Caco-2 (cell line): ENCODE measurements around the gene ESPL1. TPM values are rescaled to one million over a fixed set of nuclear protein-coding genes. Genes with fewer than 3 reads are reported as not detected.

Experiments used
- BruUV-seq: library from RNA; stranded (reverse); fragments of 400-500 nt; replicated peaks from 2 replicates; lab custom pipeline; 2021; lab: Mats Ljungman, UMichigan
- CTCF ChIA-PET: fragments of 300-600 bp; sonication (Branson Sonifier 250); formaldehyde crosslinking; loops from one replicate; lab custom pipeline; 2022; ENCODE audit warnings: antibody characterized with exemption; lab: Charles Lee
- POLR2A ChIA-PET: fragments of 300-600 bp; sonication (Branson Sonifier 250); formaldehyde crosslinking; loops from one replicate; lab custom pipeline; 2022; ENCODE audit warnings: antibody characterized with exemption; lab: Charles Lee
- DNase-seq, 2 experiments: peaks; one replicate each; pipeline versions ENCODE4 v3.0.0 to v3.0.0-alpha.2; 2020 to 2022
- H3K27me3 ChIP-seq: replicated peaks from 2 replicates; pipeline ENCODE4 v1.6.0; 2011; ENCODE audit warnings: low read length; ENCODE audit not compliant: control insufficient read depth, insufficient read depth
- H3K36me3 ChIP-seq: 2 replicates; pipeline ENCODE4 v1.5.1; 2011; ENCODE audit warnings: low read length; ENCODE audit not compliant: control insufficient read depth, insufficient read depth
- H3K4me1 ChIP-seq: fragments of 250-450 bp; sonication (Bioruptor Pico); 2 replicates; pipeline ENCODE4 v1.5.1; 2020; ENCODE audit warnings: mild to moderate bottlenecking
- H3K4me3 ChIP-seq: 2 replicates; pipeline ENCODE4 v1.5.1; 2011; ENCODE audit warnings: low read depth, mild to moderate bottlenecking, control low read depth, low read length
- H3K9me3 ChIP-seq: fragments of 250-450 bp; sonication (Bioruptor Pico); 2 replicates; pipeline ENCODE4 v1.5.1; 2020; ENCODE audit warnings: mild to moderate bottlenecking, moderate library complexity
- H3K27ac Mint-ChIP-seq: one replicate; pipeline ENCODE4 v1.8.0; 2022; ENCODE audit warnings: mixed read lengths; ENCODE audit not compliant: unreplicated experiment
- H3K27me3 Mint-ChIP-seq: one replicate; pipeline ENCODE4 v1.8.0; 2022; ENCODE audit warnings: mixed read lengths; ENCODE audit not compliant: insufficient read depth, unreplicated experiment
- H3K36me3 Mint-ChIP-seq: one replicate; pipeline ENCODE4 v1.8.0; 2022; ENCODE audit warnings: mild to moderate bottlenecking, mixed read lengths; ENCODE audit not compliant: insufficient read depth, unreplicated experiment
- H3K4me1 Mint-ChIP-seq: one replicate; pipeline ENCODE4 v1.8.0; 2022; ENCODE audit warnings: low read depth, mixed read lengths; ENCODE audit not compliant: unreplicated experiment
- H3K4me3 Mint-ChIP-seq: one replicate; pipeline ENCODE4 v1.8.0; 2022; ENCODE audit warnings: mild to moderate bottlenecking, moderate library complexity, mixed read lengths; ENCODE audit not compliant: unreplicated experiment
- H3K9me3 Mint-ChIP-seq: one replicate; pipeline ENCODE4 v1.8.0; 2022; ENCODE audit warnings: mixed read lengths; ENCODE audit not compliant: unreplicated experiment
- intact Hi-C: fragments of 100-400 bp; cut with micrococcal nuclease; formaldehyde crosslinking; loops from one replicate; pipeline ENCODE4 v1.10.0; 2022; ENCODE audit not compliant: unreplicated experiment
- total RNA-seq: library from RNA; stranded (reverse); gene quantifications from 2 replicates; pipeline ENCODE4 v1.2.3, GENCODE V29; 2022
- TF ChIP-seq, protein P1 (sequence below), 2 experiments: fragments of 200-600 bp in 1 of 2; IDR thresholded peaks; 1 replicate in 1 of 2; 2 replicates in 1 of 2; pipeline versions ENCODE4 v1.5.1 to v1.8.0; 2011 to 2022; ENCODE audit warnings: antibody characterized with exemption in 1 of 2, control low read depth in 1 of 2, inconsistent platforms in 1 of 2, low read depth in 1 of 2, low read length in 1 of 2, mild to moderate bottlenecking in 1 of 2, moderate library complexity in 1 of 2; ENCODE audit not compliant: insufficient read depth in 1 of 2, severe bottlenecking in 1 of 2, unreplicated experiment in 1 of 2

Gene ESPL1
- total RNA-seq, 1 experiment from 2014 or later: 32.3 TPM

GRCh38 chr12:53235742-53236442 lies 32.2 kb upstream of the ESPL1 start:
- Mint-ChIP-seq H3K27me3 (no peaks in the 10 kb centered on the region), H3K27ac (no peak overlapping the region), H3K36me3 (no peaks in the 10 kb centered on the region), H3K9me3 (no peaks in the 10 kb centered on the region), H3K4me3 (no peak overlapping the region), H3K4me1 (peaks cover 15% of the 10 kb centered on the region)
- Histone ChIP-seq H3K4me1 (peaks cover 12% of the 10 kb centered on the region), H3K36me3 (no peaks in the 10 kb centered on the region), H3K27me3 (no peaks in the 10 kb centered on the region), H3K4me3 (no peak overlapping the region), H3K9me3 (no peaks in the 10 kb centered on the region)
- TF ChIP-seq, protein P1, sequence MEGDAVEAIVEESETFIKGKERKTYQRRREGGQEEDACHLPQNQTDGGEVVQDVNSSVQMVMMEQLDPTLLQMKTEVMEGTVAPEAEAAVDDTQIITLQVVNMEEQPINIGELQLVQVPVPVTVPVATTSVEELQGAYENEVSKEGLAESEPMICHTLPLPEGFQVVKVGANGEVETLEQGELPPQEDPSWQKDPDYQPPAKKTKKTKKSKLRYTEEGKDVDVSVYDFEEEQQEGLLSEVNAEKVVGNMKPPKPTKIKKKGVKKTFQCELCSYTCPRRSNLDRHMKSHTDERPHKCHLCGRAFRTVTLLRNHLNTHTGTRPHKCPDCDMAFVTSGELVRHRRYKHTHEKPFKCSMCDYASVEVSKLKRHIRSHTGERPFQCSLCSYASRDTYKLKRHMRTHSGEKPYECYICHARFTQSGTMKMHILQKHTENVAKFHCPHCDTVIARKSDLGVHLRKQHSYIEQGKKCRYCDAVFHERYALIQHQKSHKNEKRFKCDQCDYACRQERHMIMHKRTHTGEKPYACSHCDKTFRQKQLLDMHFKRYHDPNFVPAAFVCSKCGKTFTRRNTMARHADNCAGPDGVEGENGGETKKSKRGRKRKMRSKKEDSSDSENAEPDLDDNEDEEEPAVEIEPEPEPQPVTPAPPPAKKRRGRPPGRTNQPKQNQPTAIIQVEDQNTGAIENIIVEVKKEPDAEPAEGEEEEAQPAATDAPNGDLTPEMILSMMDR (IDR thresholded peaks at IDR 0.05; ENCODE audit: insufficient read depth in 1 of 2, low read depth in 1 of 2, low read length in 1 of 2, severe bottlenecking in 1 of 2, unreplicated experiment in 1 of 2): no peak
- intact Hi-C loops: no loop called here
- BruUV-seq: no TSS peak
- ChIA-PET CTCF (no interaction called here), POLR2A (no interaction called here)
- DNase-seq: no peak

GRCh38 chr12:53236443-53237111 lies 31.5 kb upstream of the ESPL1 start:
- no peaks in the 10 kb centered on the region for H3K27me3 ChIP-seq
- no peaks in the 10 kb centered on the region for H3K9me3 ChIP-seq
- DNase-seq: no peak
- H3K27me3 Mint-ChIP-seq: no peaks in the 10 kb centered on the region
- no peaks in the 10 kb centered on the region for H3K36me3 ChIP-seq
- H3K9me3 Mint-ChIP-seq: no peaks in the 10 kb centered on the region
- POLR2A ChIA-PET: no interaction called here
- H3K4me3 Mint-ChIP-seq: no peak overlapping the region
- H3K27ac Mint-ChIP-seq: no peak overlapping the region
- intact Hi-C loops: no loop called here
- peaks cover 15% of the 10 kb centered on the region for H3K4me1 Mint-ChIP-seq
- peaks cover 7% of the 10 kb centered on the region for H3K4me1 ChIP-seq
- no peaks in the 10 kb centered on the region for H3K36me3 Mint-ChIP-seq
- TF ChIP-seq, protein P1 (IDR thresholded peaks at IDR 0.05; ENCODE audit: insufficient read depth in 1 of 2, low read depth in 1 of 2, low read length in 1 of 2, severe bottlenecking in 1 of 2, unreplicated experiment in 1 of 2): no peak
- no TSS peak for BruUV-seq
- CTCF ChIA-PET: no interaction called here
- H3K4me3 ChIP-seq: no peak overlapping the region

DNA sequence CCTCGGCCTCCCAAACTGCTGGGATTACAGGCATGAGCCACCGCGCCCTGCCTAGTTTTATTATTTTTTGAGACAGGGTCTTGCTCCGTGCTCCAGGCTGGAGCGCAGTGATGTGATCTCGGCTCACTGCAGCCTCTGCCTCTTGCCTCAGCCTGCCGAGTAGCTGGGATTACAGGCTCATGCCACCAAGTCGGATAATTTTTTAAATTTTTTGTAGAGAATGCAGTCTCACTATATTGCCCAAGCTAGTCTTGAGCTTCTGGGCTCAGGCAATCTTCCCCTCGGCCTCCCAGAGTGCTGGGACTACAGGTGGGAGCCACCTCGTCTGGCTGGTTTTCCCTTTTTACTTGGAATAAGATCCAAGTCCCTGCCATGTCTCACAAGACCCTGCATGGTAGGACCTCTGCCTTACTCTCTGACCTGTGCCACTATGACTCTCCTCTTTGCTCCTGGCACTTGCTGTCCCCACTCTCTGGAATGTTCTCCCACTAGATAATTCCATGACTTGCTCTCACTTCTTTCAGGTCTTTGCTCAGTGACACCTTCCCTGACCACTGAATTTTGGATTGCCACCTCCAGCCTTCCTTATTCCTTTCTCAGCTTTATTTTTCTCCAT lies 28.3 kb upstream of the ESPL1 start:
- no TSS peak for BruUV-seq
- H3K4me3 Mint-ChIP-seq: no peak overlapping the region
- POLR2A ChIA-PET: interaction anchor here (0.6 to 0.7 kb wide), 2 partner anchors 10 to 29 kb away, joined by 4 to 8 read pairs; no protein-coding TSS in a partner anchor

More for the DNA sequence above, 28.3 kb upstream of the ESPL1 start:
- no peak overlapping the region for H3K4me3 ChIP-seq
- H3K4me1 ChIP-seq: no peaks in the 10 kb centered on the region
- no peaks in the 10 kb centered on the region for H3K9me3 Mint-ChIP-seq
- no peaks in the 10 kb centered on the region for H3K27me3 ChIP-seq
- H3K4me1 Mint-ChIP-seq: peaks cover 17% of the 10 kb centered on the region
- peak overlapping the region; percentile 8 for H3K27ac Mint-ChIP-seq
- no peak for DNase-seq
- CTCF ChIA-PET: interaction anchor here (1.6 kb wide), 1 partner anchor 28 kb away, joined by 8 read pairs; no protein-coding TSS in a partner anchor
- H3K36me3 ChIP-seq: no peaks in the 10 kb centered on the region
- H3K9me3 ChIP-seq: no peaks in the 10 kb centered on the region
- H3K36me3 Mint-ChIP-seq: no peaks in the 10 kb centered on the region
- TF ChIP-seq, protein P1 (IDR thresholded peaks at IDR 0.05; ENCODE audit: insufficient read depth in 1 of 2, low read depth in 1 of 2, low read length in 1 of 2, severe bottlenecking in 1 of 2, unreplicated experiment in 1 of 2): no peak
- intact Hi-C loops: no loop called here
- H3K27me3 Mint-ChIP-seq: peaks cover 3% of the 10 kb centered on the region
